Testis (tissue), 2 donors: ENCODE measurements around the gene PRM1.

Experiments
- POLR2A ChIP-seq: fragments of 450-650 bp; IDR thresholded peaks from one replicate; pipeline ENCODE4 v1.6.1; 2017; ENCODE audit warnings: antibody characterized with exemption, mild to moderate bottlenecking, moderate library complexity
- TF ChIP-seq, protein P1 (sequence below), 3 experiments: fragments of 450-650 bp in 2 of 3; fragments of 200-600 bp in 1 of 3; sonication (generic) in 1 of 3; IDR thresholded peaks; one replicate each; pipeline ENCODE4 v1.5.1; 2016 to 2019; ENCODE audit warnings: antibody characterized with exemption in 3 of 3, mild to moderate bottlenecking in 2 of 3, moderate library complexity in 1 of 3

DNA sequence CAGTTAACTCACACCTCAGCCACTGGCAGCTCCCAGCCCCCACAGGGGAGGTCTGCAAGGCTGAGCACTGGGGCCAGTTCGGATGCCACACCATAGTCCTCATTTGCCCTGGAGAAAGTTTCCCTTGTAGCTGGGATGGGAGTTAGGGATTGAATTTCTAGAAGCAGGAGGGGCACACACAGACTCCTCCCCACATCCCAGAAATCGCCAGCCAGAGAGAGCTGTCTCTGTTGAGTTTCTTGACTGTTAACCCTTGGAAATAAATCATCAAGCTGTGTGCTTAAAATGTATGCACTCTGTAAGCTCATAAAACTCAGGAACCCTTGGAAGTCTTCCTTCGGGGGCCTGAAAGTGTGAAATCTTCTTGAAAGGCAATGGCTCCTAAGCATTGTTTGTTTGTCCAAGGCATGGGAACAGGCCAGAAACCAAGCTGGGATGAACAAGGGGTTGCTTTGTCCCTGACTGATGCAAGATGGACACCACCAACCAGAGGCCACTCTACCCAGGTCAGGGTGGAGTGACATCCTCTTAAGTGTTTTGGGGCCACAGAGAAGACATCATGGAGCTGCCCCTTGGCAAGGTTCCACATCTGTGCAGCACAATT is 7.3 kb downstream of the PRM1 start:
- TF ChIP-seq, protein P1, sequence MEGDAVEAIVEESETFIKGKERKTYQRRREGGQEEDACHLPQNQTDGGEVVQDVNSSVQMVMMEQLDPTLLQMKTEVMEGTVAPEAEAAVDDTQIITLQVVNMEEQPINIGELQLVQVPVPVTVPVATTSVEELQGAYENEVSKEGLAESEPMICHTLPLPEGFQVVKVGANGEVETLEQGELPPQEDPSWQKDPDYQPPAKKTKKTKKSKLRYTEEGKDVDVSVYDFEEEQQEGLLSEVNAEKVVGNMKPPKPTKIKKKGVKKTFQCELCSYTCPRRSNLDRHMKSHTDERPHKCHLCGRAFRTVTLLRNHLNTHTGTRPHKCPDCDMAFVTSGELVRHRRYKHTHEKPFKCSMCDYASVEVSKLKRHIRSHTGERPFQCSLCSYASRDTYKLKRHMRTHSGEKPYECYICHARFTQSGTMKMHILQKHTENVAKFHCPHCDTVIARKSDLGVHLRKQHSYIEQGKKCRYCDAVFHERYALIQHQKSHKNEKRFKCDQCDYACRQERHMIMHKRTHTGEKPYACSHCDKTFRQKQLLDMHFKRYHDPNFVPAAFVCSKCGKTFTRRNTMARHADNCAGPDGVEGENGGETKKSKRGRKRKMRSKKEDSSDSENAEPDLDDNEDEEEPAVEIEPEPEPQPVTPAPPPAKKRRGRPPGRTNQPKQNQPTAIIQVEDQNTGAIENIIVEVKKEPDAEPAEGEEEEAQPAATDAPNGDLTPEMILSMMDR (IDR thresholded peaks at IDR 0.05): no peak
- no peak for TF ChIP-seq POLR2A
